HG02759 (cell line): ENCODE data around the gene RBM20.

Source experiments
- ATAC-seq: cut with Tn5 transposase; IDR thresholded peaks from one replicate; pipeline ENCODE4 v1.9.1; 2021; ENCODE audit warnings: mild to moderate bottlenecking, moderate library complexity; ENCODE audit not compliant: unreplicated experiment

RBM20 gene

GRCh38 chr10:110827410-110827809 lies 183.3 kb downstream of the RBM20 start:
- ATAC-seq: no peak

GRCh38 chr10:110827875-110828274 lies 183.7 kb downstream of the RBM20 start:
- no peak for ATAC-seq

DNA sequence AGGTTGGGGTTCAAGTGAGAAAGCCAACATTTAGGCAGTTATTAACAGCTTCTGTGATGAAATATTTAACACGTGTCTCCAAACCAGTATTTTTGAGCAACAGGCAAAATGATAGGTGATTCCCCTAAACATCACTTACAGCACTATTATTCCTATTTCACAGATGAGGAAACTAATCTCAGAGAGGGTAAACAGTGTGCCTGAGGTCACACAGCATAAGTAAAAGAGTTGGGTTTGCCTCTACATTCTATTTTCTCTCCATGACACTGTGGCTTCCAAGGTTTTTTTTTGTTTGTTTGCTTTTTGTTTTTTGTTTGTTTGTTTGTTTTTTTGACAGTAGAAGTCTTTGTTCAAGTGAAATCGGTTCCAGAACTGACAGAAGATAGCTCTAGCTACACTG lies 184.4 kb downstream of the RBM20 start:
- ATAC-seq: no peak

DNA sequence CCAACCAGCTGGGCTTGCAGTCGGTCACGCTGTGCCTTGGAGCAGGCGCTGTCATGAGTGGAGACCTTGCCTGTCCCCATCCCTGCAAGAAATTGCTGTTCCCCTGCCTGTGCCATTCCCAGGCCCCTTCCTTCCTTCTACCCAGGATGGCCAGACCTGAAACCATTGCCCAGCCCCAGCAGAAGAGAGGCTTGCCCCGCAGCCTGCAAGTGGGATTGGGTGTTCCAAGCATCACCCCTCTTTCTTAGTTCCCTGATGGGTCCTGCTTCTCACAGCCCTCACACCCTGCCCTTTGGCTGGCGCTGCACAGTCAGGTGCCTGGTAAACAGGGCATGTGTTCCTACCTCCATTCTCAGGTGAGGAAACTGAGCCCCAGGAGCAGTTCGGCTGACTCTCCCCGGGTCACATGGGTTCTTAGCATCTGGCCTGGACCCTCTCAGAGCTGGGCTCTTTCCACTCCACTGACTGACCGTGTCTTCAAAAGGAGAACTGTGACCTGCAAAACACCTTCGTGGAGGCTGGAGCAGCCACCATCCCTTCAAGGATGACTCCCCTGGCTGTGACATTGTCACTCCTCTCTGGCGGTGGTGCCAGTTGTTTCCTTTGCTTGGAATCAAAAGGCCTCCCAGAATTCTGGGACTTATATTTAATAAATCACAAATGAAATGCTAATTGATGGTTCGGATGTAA lies 185.7 kb downstream of the RBM20 start:
- no peak for ATAC-seq

- no peak for ATAC-seq
These were observed 189.3 kb downstream of the RBM20 start for GRCh38 chr10:110833234-110833940.

GRCh38 chr10:110833941-110834628 lies 189.9 kb downstream of the RBM20 start:
- no peak for ATAC-seq

DNA sequence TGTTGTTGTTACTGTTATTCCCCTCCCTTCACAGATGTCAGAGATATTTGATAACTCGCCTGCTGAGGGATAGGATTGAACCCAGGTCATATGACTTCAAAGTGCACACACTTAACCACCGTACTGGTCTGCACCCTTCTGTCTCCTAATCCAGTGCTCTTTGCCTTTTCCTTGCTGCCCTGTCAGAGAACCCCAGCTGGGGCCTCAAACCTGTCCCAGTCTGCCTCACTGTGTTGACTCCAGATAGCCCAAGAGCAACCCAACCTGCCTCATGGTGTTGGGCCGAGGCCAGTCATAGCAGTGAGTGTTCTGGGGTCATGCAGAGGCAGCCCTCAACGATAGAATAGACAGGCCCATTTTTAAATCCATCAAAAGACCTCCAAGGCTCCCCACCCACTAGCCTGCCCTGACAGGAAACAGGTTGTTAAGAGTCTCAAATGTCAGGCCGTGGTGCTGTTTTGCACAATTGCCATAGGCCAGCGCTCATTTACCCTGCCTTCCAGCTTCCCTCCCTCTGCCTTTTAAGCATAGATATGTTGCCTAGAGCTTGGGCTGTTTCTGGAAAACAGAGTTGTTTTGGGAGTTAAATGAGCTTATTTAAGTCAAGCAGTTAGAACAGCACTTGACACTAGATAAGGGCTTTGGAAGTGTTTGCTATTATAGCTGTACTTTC lies 190.6 kb downstream of the RBM20 start:
- ATAC-seq: no peak

DNA sequence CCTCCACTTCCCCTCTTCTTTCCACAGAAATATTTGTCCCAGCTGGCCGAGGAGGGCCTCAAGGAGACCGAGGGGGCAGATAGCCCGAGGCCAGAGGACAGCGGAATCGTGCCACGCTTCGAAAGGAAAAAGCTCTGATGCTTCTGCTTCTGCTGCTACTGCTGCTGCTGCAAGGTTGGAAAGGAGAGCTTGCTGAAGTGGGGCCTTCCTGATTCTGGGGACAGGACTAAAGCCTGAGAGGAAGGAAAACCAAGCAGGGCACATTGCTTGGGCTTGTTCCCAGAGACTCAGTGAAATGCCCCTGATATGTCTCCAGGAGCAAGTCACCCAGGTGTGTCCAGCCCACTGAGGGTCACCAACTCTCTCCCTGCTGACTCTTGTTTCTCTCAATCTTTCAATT lies 191.7 kb downstream of the RBM20 start:
- ATAC-seq: no peak

GRCh38 chr10:110836706-110837105 lies 192.6 kb downstream of the RBM20 start:
- no peak for ATAC-seq

DNA sequence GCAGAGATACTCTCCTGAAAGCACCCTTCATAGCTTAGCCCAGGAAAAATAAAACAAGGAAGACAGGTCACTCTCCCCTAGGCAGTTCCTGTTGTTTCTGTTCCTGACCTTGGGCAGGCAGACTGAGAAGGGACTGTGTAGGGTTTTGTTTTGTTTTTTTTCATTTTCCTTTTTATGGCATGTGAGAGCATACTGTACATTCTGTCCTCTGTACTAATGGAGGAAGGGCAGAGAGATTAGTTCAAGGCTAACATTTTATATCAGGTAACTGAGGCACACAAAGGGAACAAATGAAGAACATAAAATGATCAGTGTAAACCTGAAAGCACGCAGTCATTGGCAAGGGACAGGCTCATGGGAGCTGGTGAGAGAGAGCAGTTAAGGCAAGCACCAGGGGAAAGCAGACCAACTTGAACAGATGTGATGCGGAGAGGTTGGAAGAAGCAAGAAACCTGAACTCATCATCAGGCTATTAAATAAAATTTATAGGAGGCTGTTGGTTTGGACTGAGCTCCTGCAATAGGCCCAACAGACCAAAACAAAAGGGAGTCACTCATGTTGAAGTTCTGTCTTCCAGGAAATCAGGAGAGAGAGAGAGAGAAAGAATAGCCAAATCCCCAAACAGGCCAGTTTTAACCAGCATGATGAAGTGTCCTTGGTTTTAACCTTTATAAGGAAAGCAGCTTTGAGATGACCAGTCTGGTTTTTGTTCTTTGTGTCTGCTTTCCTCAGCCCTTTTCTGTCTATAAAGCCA lies 193.5 kb downstream of the RBM20 start:
- no peak for ATAC-seq

DNA sequence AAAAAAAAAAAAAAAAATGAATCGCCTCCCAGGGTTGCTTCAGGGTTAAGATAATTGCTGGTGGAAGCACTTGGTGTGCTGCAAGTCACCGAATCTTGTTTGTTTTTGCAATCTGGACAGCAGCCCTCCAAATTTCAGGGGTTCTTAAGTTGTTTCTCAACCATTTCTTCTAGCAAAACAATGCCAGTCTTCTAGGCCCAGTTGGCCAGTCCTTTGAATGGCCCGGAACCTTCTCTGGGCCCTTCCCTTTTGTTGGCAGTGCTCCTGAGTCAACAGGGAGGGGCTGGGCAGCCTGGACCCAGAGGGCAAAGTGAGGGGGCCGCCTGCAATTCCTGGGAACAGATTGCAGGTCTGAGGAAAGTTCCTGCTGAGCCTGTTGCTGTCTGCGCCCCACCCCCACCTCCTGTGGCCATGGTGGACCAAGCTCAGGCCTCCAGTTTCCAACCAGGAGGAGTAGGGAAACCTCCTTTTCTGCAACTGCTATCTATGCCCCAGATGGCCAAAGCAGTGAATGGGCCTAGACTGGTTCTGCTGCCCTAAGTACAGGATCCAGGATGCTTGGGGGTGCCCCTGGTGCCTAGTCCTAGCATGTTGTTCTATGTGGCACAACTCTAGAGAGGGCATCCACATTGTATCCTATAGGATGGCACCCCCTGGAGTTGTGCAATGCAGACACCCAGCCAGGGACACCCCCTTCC lies 196.2 kb downstream of the RBM20 start:
- ATAC-seq: no peak

GRCh38 chr10:110840923-110841428 lies 196.8 kb downstream of the RBM20 start:
- no peak for ATAC-seq

- peak; percentile 76 for ATAC-seq
These were observed 197.7 kb downstream of the RBM20 start for GRCh38 chr10:110841767-110842267.

DNA sequence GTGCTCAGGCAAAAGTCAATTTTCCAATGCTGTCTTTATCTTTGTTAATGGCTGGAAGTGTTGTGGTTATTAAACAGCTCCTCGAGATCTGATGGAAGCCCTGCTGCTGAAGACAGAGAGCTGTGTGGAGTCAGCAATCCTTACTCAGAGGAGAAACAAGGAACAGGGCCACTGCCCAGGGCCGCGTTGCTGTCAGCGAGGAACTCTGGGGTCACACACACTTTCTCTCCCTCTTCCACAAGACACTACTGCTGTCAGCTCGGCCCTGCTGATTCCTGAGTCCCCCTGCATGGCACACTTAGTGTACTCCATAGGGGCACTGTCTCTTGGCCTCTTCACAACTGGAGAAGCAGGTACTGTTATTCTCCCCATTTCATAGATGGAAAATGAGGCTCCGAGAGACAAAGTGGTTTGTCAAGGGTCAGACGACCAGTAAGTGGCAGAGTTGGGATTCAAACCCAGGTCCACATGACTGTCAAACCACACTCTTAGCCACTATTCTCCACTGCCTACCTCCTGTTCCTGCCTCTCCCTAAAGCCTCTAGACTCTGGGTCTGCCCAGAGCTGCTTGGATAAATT lies 198.3 kb downstream of the RBM20 start:
- no peak for ATAC-seq

DNA sequence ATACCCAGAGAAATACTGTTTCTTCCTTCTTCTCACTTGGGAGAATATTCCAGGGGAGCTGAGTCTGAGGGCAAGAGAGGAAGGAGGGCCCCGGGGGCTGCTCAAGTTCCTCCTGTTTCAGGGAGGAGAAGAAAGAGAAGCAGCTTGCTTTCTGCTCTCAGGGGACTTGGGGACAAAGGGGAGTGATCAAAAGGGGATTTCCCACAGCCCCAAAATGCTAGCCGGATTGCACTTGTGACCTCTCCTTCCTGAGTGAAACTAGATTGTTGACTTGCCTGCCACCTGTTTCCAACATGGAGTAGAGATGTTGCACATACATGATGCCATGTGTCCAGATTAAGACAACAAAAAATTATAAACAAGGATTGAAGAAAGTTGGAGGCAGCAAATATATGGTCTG lies 198.9 kb downstream of the RBM20 start:
- ATAC-seq: peak; percentile 71

GRCh38 chr10:110843796-110844616 lies 199.9 kb downstream of the RBM20 start:
- no peak for ATAC-seq

GRCh38 chr10:110844617-110844881 lies 200.4 kb downstream of the RBM20 start:
- ATAC-seq: no peak

DNA sequence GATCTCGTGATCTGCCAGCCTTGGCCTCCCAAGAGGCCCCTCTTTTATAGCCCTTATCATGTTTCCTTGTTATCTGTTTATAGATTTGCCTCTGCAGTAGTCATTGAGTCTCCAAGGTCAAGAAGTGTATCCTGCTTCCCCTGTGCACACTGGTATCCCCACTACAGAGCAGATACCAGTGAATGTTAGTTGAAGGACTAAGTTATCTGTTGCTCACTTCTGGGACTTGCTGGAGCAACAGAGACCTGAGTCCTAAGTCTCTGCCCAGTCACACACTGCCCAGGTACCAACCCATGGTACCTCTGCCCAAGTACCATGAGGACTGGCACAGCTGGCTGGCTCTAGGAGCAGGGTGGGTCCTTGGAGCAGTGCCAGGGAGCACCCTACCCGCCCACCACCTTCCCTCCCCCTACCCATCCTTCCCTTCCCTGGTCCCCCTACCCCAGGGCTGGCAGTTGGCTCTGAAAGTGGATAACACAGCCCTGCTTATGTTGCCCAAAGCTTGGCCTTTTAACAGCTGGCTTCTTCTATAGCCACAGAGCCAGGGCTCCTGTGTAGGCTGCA lies 201.1 kb downstream of the RBM20 start:
- ATAC-seq: no peak
